Measurements from ENCODE around the gene SCGB1A1.
A peak's percentile ranks its signal among the peaks of the same experiment; 100 is the strongest.

Gene SCGB1A1

DNA sequence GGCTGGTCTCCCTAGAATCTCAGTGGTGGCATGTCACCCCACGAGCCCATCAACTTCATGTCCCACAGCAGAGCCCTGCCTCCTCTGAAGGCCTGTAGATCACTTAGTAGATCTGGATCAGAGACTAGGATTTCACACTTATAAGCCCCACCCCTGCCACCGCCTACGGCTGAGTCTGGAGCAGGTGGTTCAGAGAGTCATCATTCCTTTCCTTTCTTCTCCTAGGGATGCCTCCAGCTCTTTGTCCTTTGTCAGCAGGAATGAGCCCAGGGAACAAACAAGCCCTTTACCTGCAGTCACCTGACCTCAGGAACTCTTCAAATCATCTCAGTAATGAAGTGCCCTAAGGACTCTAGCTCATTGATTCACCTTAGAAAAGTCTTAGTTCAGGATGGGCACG is 37.8 kb downstream of the SCGB1A1 start:
- Histone ChIP-seq H3K18ac (ENCODE audit: low read length) (no peak overlapping the region), H2BK120ac (ENCODE audit: low read depth, low read length) (no peak overlapping the region), H3K4me3 (ENCODE audit: low read length) (no peak overlapping the region), H3K79me1 (ENCODE audit: low read length) (no peaks in the 10 kb centered on the region), H2AK5ac (ENCODE audit: low read length) (no peak overlapping the region), H3K4me1 (ENCODE audit: control insufficient read depth, low read depth, low read length) (peaks cover 2% of the 10 kb centered on the region), H3K27me3 (ENCODE audit: insufficient read depth, low read length, poor library complexity) (no peaks in the 10 kb centered on the region), H3K9ac (ENCODE audit: low read length) (no peak overlapping the region), H2BK5ac (ENCODE audit: low read length) (no peak overlapping the region), H4K8ac (ENCODE audit: low read depth, low read length) (no peak overlapping the region), H3K36me3 (ENCODE audit: control insufficient read depth, insufficient read depth, low read length) (no peaks in the 10 kb centered on the region), H3K4ac (ENCODE audit: low read depth, low read length) (no peak overlapping the region), H3K56ac (ENCODE audit: low read length) (no peak overlapping the region), H3K23ac (ENCODE audit: low read length) (no peak overlapping the region), H3K79me2 (ENCODE audit: control insufficient read depth, insufficient read depth, low read length) (no peaks in the 10 kb centered on the region), H2BK15ac (replicated peaks; ENCODE audit: low read depth) (no peak overlapping the region), H3K4me2 (ENCODE audit: low read length) (no peak overlapping the region), H3K27ac (ENCODE audit: low read depth, low read length) (no peak overlapping the region), H4K5ac (ENCODE audit: low read length) (no peak overlapping the region)
- peak; percentile 76 for DNase-seq
- no CpG with 5 or more reads among the region's 4 CpGs for WGBS (ENCODE audit: extremely low coverage, insufficient coverage, low lambda C conversion rate)

DNA sequence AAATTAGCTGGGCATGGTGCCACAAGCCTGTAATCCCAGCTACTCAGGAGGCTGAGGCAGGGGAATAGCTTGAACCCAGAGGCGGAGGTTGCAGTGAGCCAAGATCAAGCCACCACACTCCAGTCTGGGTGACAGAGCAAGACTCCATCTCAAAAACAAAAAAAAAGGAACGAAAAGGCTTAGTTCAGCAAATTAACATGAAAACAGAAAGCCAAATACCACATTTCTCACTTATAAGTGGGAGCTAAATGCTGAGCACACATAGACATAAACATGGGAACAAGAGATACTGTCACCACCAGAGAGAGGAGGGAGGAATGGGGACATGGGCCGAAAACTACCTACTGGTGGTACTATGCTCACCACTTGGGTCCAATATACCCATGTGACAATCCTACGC is 38.6 kb downstream of the SCGB1A1 start:
- H2BK5ac ChIP-seq (ENCODE audit: low read length), result no peak overlapping the region
- H3K56ac ChIP-seq (ENCODE audit: low read length), result no peak overlapping the region
- no peaks in the 10 kb centered on the region for H3K36me3 ChIP-seq (ENCODE audit: control insufficient read depth, insufficient read depth, low read length)
- no peaks in the 10 kb centered on the region for H3K79me1 ChIP-seq (ENCODE audit: low read length)
- H3K4me3 ChIP-seq (ENCODE audit: low read length), result no peak overlapping the region
- no peak for DNase-seq
- H3K27ac ChIP-seq (ENCODE audit: low read depth, low read length), result no peak overlapping the region
- no peak overlapping the region for H2BK15ac ChIP-seq (replicated peaks; ENCODE audit: low read depth)
- H3K4me1 ChIP-seq (ENCODE audit: control insufficient read depth, low read depth, low read length), result peaks cover 2% of the 10 kb centered on the region
- no peaks in the 10 kb centered on the region for H3K27me3 ChIP-seq (ENCODE audit: insufficient read depth, low read length, poor library complexity)
- no peak overlapping the region for H3K18ac ChIP-seq (ENCODE audit: low read length)
- H4K8ac ChIP-seq (ENCODE audit: low read depth, low read length), result no peak overlapping the region
- H3K23ac ChIP-seq (ENCODE audit: low read length), result no peak overlapping the region
- H2AK5ac ChIP-seq (ENCODE audit: low read length), result no peak overlapping the region
- no peaks in the 10 kb centered on the region for H3K79me2 ChIP-seq (ENCODE audit: control insufficient read depth, insufficient read depth, low read length)
- no CpG with 5 or more reads among the region's 4 CpGs for WGBS (ENCODE audit: extremely low coverage, insufficient coverage, low lambda C conversion rate)
- H2BK120ac ChIP-seq (ENCODE audit: low read depth, low read length), result no peak overlapping the region
- H4K5ac ChIP-seq (ENCODE audit: low read length), result no peak overlapping the region
- H3K4me2 ChIP-seq (ENCODE audit: low read length), result no peak overlapping the region
- no peak overlapping the region for H3K4ac ChIP-seq (ENCODE audit: low read depth, low read length)
- H3K9ac ChIP-seq (ENCODE audit: low read length), result no peak overlapping the region

DNA sequence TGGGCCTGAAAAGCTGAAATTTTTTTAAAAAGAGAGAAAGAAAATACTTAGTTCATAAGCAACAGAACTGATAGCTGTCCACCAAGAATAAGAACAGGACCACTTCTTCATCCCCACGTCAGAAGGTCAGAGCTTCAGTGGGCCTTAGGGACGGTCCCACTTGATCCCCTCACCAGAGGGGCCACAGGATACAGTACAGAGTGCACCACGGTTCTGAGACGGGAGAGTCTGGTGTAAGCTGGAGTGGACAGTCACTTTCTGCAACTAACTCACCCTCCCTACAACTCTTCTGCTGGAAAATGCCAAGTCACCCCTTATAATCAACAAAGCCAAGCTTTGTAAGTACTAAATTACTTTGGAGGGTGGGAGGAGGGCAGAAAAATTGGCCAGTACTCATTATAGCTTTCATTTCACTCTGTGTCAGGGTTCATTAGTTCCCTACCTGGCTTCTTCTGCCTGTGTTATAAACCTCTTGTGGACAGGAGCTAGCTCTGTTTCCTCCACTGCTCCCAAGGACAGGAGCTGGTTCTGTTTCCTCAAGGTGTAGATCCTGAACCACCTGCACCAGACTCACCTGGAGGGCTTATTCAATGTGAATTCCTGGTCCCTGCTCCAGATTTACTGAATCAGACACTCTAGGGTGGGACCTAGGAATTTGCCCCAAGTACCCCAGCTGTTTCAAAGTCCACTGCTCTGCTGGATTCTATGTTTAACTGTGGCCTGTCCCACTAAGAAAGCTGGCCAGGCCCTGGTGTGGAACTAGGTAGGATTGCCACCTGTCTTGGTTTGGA is 39.6 kb downstream of the SCGB1A1 start:
- peak overlapping the region; percentile 3 for H2AK5ac ChIP-seq (ENCODE audit: low read length)
- no peaks in the 10 kb centered on the region for H3K79me2 ChIP-seq (ENCODE audit: control insufficient read depth, insufficient read depth, low read length)
- no peak for DNase-seq
- peak overlapping the region; percentile 73 for H3K18ac ChIP-seq (ENCODE audit: low read length)
- no peak overlapping the region for H4K5ac ChIP-seq (ENCODE audit: low read length)
- H3K36me3 ChIP-seq (ENCODE audit: control insufficient read depth, insufficient read depth, low read length), result no peaks in the 10 kb centered on the region
- no peak overlapping the region for H3K9ac ChIP-seq (ENCODE audit: low read length)
- H3K4me3 ChIP-seq (ENCODE audit: low read length), result no peak overlapping the region
- no peak overlapping the region for H3K23ac ChIP-seq (ENCODE audit: low read length)
- H4K8ac ChIP-seq (ENCODE audit: low read depth, low read length), result no peak overlapping the region
- H2BK15ac ChIP-seq (replicated peaks; ENCODE audit: low read depth), result no peak overlapping the region
- no peak overlapping the region for H3K27ac ChIP-seq (ENCODE audit: low read depth, low read length)
- H3K56ac ChIP-seq (ENCODE audit: low read length), result peak overlapping the region; percentile 12
- H2BK120ac ChIP-seq (ENCODE audit: low read depth, low read length), result no peak overlapping the region
- H3K4me2 ChIP-seq (ENCODE audit: low read length), result no peak overlapping the region
- no peak overlapping the region for H2BK5ac ChIP-seq (ENCODE audit: low read length)
- H3K4ac ChIP-seq (ENCODE audit: low read depth, low read length), result no peak overlapping the region
- H3K27me3 ChIP-seq (ENCODE audit: insufficient read depth, low read length, poor library complexity), result no peaks in the 10 kb centered on the region
- peaks cover 2% of the 10 kb centered on the region for H3K4me1 ChIP-seq (ENCODE audit: control insufficient read depth, low read depth, low read length)
- no CpG with 5 or more reads among the region's 4 CpGs for WGBS (ENCODE audit: extremely low coverage, insufficient coverage, low lambda C conversion rate)
- H3K79me1 ChIP-seq (ENCODE audit: low read length), result no peaks in the 10 kb centered on the region

DNA sequence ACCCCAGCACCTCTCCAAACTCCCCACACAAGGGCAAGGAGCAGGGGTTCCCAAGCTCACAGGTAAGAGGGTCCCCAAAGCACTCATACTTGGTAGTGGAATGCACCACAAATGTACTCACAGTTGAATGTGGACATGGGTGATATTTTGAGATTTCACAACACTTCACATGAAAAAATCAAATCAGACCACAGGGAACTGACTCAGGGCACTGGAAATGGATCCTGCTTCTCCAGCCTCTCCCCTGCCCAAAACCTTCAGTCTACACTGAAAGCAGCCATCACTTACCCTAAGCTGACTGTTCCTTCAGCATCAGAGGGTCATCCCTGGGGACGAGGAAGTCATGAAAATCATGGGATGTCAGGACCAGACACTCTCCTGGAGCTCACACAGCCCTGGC is 40.2 kb downstream of the SCGB1A1 start:
- Histone ChIP-seq H3K27ac (ENCODE audit: low read depth, low read length) (no peak overlapping the region), H3K4ac (ENCODE audit: low read depth, low read length) (no peak overlapping the region), H3K36me3 (ENCODE audit: control insufficient read depth, insufficient read depth, low read length) (no peaks in the 10 kb centered on the region), H3K4me1 (ENCODE audit: control insufficient read depth, low read depth, low read length) (peaks cover 2% of the 10 kb centered on the region), H2BK5ac (ENCODE audit: low read length) (no peak overlapping the region), H3K79me1 (ENCODE audit: low read length) (no peaks in the 10 kb centered on the region), H3K79me2 (ENCODE audit: control insufficient read depth, insufficient read depth, low read length) (no peaks in the 10 kb centered on the region), H3K27me3 (ENCODE audit: insufficient read depth, low read length, poor library complexity) (no peaks in the 10 kb centered on the region), H2BK120ac (ENCODE audit: low read depth, low read length) (peak overlapping the region; percentile 23), H4K5ac (ENCODE audit: low read length) (no peak overlapping the region), H2BK15ac (replicated peaks; ENCODE audit: low read depth) (no peak overlapping the region), H3K4me2 (ENCODE audit: low read length) (no peak overlapping the region), H3K23ac (ENCODE audit: low read length) (no peak overlapping the region), H3K9ac (ENCODE audit: low read length) (no peak overlapping the region), H4K8ac (ENCODE audit: low read depth, low read length) (no peak overlapping the region), H3K56ac (ENCODE audit: low read length) (no peak overlapping the region), H3K18ac (ENCODE audit: low read length) (peak overlapping the region; percentile 73), H2AK5ac (ENCODE audit: low read length) (peak overlapping the region; percentile 33), H3K4me3 (ENCODE audit: low read length) (no peak overlapping the region)
- no CpG with 5 or more reads among the region's 1 CpG for WGBS (ENCODE audit: extremely low coverage, insufficient coverage, low lambda C conversion rate)
- DNase-seq, result no peak

DNA sequence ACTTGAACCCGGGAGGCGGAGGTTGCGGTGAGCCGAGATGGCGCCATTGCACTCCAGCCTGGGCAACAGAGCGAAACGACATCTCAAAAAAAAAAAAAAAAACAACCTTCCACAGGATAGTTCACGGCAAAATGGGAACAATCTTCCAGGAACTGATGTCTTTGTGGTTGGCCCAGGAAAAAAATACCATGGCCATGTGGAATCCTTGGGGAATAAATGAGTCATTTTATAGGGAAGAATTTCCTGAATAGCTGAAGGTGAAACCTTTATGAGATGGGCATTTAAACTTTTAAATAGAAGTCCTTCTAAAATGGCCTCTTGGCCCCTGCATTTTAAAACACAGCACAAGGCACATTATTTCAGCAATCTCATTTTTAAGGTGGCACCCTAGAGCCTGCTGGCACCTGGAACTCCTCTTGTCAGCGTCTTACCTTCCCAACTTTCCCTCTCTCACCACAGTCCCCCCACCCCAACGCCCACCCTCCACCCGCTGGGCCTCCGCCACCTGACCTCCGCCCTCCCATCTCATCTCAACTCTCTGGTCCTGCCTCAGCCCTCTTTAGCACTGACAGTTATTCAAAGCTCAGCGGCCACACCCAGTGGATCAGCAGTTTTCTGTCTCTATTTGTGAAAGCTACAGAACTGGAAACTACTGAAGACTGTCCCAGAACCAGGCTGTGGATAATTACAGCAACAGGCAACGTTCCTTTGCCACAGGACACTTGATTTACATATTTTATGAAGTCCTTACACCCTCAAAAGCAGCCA is 43.1 kb downstream of the SCGB1A1 start:
- Histone ChIP-seq H3K27ac (ENCODE audit: low read depth, low read length) (no peak overlapping the region), H2BK5ac (ENCODE audit: low read length) (no peak overlapping the region), H3K23ac (ENCODE audit: low read length) (no peak overlapping the region), H3K4ac (ENCODE audit: low read depth, low read length) (peak overlapping the region; percentile 28), H3K18ac (ENCODE audit: low read length) (peak overlapping the region; percentile 24), H2BK120ac (ENCODE audit: low read depth, low read length) (peak overlapping the region; percentile 17), H3K4me2 (ENCODE audit: low read length) (no peak overlapping the region), H3K27me3 (ENCODE audit: insufficient read depth, low read length, poor library complexity) (no peaks in the 10 kb centered on the region), H3K9ac (ENCODE audit: low read length) (no peak overlapping the region), H3K4me3 (ENCODE audit: low read length) (no peak overlapping the region), H3K4me1 (ENCODE audit: control insufficient read depth, low read depth, low read length) (peaks cover 2% of the 10 kb centered on the region), H3K56ac (ENCODE audit: low read length) (peak overlapping the region; percentile 60), H3K79me1 (ENCODE audit: low read length) (no peaks in the 10 kb centered on the region), H3K36me3 (ENCODE audit: control insufficient read depth, insufficient read depth, low read length) (no peaks in the 10 kb centered on the region), H4K8ac (ENCODE audit: low read depth, low read length) (no peak overlapping the region), H2AK5ac (ENCODE audit: low read length) (no peak overlapping the region), H4K5ac (ENCODE audit: low read length) (no peak overlapping the region), H3K79me2 (ENCODE audit: control insufficient read depth, insufficient read depth, low read length) (no peaks in the 10 kb centered on the region), H2BK15ac (replicated peaks; ENCODE audit: low read depth) (no peak overlapping the region)
- DNase-seq, result no peak
- WGBS (ENCODE audit: extremely low coverage, insufficient coverage, low lambda C conversion rate), result no CpG with 5 or more reads among the region's 15 CpGs
